Astrocyte of the cerebellum (primary cell): ENCODE results near the gene IGSF8.
A peak's percentile ranks its signal among the peaks of the same experiment; 100 is the strongest.

Experiments
- DNase-seq: peaks from one replicate; pipeline ENCODE4 v3.0.0-alpha.2; 2011; ENCODE audit warnings: low read depth
- H3K4me3 ChIP-seq: 2 replicates; pipeline ENCODE4 v1.5.1; 2011; ENCODE audit warnings: mild to moderate bottlenecking, low read depth, low read length, moderate library complexity
- CTCF ChIP-seq: IDR thresholded peaks from 2 replicates; pipeline ENCODE4 v1.5.1; 2012; ENCODE audit warnings: low read length, low read depth, moderate library complexity, mild to moderate bottlenecking; ENCODE audit errors: missing control alignments
- in situ Hi-C: cut with HindIII; loops from 2 replicates; pipeline ENCODE4 v1.10.0; 2017; ENCODE audit warnings: low sequenced_read_pairs

The IGSF8 gene

GRCh38 chr1:160122978-160123495, 24.6 kb upstream of the IGSF8 start:
- in situ Hi-C loops = no loop called here
- H3K4me3 ChIP-seq = no peak overlapping the region
- DNase-seq = no peak
- TF ChIP-seq CTCF = no peak

- no peak for TF ChIP-seq CTCF
- DNase-seq = no peak
- H3K4me3 ChIP-seq = no peak overlapping the region
- in situ Hi-C loops = no loop called here
These were observed 23.0 kb upstream of the IGSF8 start for GRCh38 chr1:160121388-160121787.

GRCh38 chr1:160120797-160121196, 22.4 kb upstream of the IGSF8 start:
- no peak for DNase-seq
- no peak for TF ChIP-seq CTCF
- H3K4me3 ChIP-seq = no peak overlapping the region
- in situ Hi-C loops = no loop called here

- TF ChIP-seq CTCF = no peak
- in situ Hi-C loops = no loop called here
- no peak overlapping the region for H3K4me3 ChIP-seq
- DNase-seq = no peak
These were observed 20.5 kb upstream of the IGSF8 start for GRCh38 chr1:160118928-160119327.

- in situ Hi-C loops = no loop called here
- no peak for TF ChIP-seq CTCF
- peak; percentile 50 for DNase-seq
- peak overlapping the region; percentile 38 for H3K4me3 ChIP-seq
These were observed 19.3 kb upstream of the IGSF8 start for GRCh38 chr1:160117709-160118183.

- no peak for TF ChIP-seq CTCF
- in situ Hi-C loops = no loop called here
- peak overlapping the region; percentile 38 for H3K4me3 ChIP-seq
These were observed 18.9 kb upstream of the IGSF8 start for GRCh38 chr1:160117300-160117699.

More at GRCh38 chr1:160117300-160117699, 18.9 kb upstream of the IGSF8 start:
- DNase-seq = no peak
